HFF-Myc (cell line): Measurements from ENCODE around the gene PLA2G12A.
A peak's percentile ranks its signal among the peaks of the same experiment; 100 is the strongest.

Source experiments
- DNase-seq: peaks from one replicate; pipeline ENCODE4 v3.0.0-alpha.2; 2011; ENCODE audit warnings: low read depth; ENCODE audit errors: extremely low read depth
- H3K4me3 ChIP-seq: replicated peaks from 2 replicates; pipeline ENCODE4 v1.5.1; 2011; ENCODE audit warnings: low read depth, mild to moderate bottlenecking, control low read depth, low read length
- CTCF ChIP-seq: IDR thresholded peaks from 2 replicates; pipeline ENCODE4 v1.5.1; 2012; ENCODE audit warnings: mild to moderate bottlenecking, low read depth, low read length, control low read depth; ENCODE audit errors: missing control alignments

The PLA2G12A gene

GRCh38 chr4:109729718-109730618 lies at the start of gene PLA2G12A:
PLA2G12A (minus strand) TSS chr4:109730070; CDS start chr4:109729809, 261 bp downstream.
- DNase-seq, result peak; percentile 17
- TF ChIP-seq CTCF, result no peak
- H3K4me3 ChIP-seq, result peak within 1 kb of the TSS; percentile 78

GRCh38 chr4:109764789-109765402 lies 35.0 kb upstream of the PLA2G12A start:
- DNase-seq, result no peak
- TF ChIP-seq CTCF, result no peak
- H3K4me3 ChIP-seq, result no peak overlapping the region

- TF ChIP-seq CTCF, result no peak
- H3K4me3 ChIP-seq, result no peak overlapping the region
- DNase-seq, result no peak
These were observed 34.5 kb upstream of the PLA2G12A start for GRCh38 chr4:109764376-109764775.

GRCh38 chr4:109760682-109761081 lies 30.8 kb upstream of the PLA2G12A start:
- DNase-seq, result no peak
- no peak for TF ChIP-seq CTCF
- H3K4me3 ChIP-seq, result no peak overlapping the region

GRCh38 chr4:109755656-109756055 lies 25.8 kb upstream of the PLA2G12A start:
- H3K4me3 ChIP-seq, result no peak overlapping the region
- DNase-seq, result no peak
- TF ChIP-seq CTCF, result no peak

GRCh38 chr4:109754093-109754857 lies 24.4 kb upstream of the PLA2G12A start:
- H3K4me3 ChIP-seq, result no peak overlapping the region
- no peak for DNase-seq

More at GRCh38 chr4:109754093-109754857, 24.4 kb upstream of the PLA2G12A start:
- TF ChIP-seq CTCF, result no peak
